Subcutaneous adipose tissue (tissue), 4 donors: ENCODE measurements around the gene TBCD. TPM values are rescaled to one million over a fixed set of nuclear protein-coding genes. Genes with fewer than 3 reads are reported as not detected.

Experiments used
- CTCF ChIP-seq: fragments of 450-650 bp; IDR thresholded peaks from one replicate; pipeline ENCODE4 v1.5.1; 2016; ENCODE audit warnings: low read depth, mild to moderate bottlenecking, control low read depth, antibody characterized with exemption, moderate library complexity
- total RNA-seq, 4 donors: library from RNA; depleted of rRNA; stranded (reverse); fragments of >200 nt; gene quantifications; one replicate each; pipeline ENCODE4 v1.1.0, GENCODE V29; 2016

Gene TBCD
- total RNA-seq, 4 donors from 2014 or later, result 36.5 to 103 (median 54.7) TPM

DNA sequence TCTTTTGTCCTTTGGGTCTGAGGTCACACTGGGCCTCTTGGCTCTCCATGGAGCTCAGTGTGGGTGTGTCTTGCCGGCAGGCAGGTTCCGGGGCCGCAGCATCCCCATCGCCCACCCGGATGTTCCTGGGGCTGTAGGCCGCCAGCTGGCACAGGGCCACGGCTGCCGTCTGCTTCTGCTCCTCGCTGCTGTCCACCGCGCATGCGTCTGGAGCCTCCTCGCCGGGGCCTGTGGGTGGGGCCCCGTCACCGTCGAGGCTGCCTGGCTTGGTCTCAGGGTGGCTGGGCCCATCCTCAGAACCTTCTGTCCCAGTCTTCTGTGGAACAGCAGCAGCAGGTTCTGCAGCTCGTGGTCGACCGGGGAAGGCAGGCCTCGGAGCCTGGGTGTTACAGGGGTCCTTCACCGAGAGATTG, 78.4 kb downstream of the TBCD start:
- no peak for TF ChIP-seq CTCF

- TF ChIP-seq CTCF, result no peak
Measured at GRCh38 chr17:82831041-82831817, 79.4 kb downstream of the TBCD start.

DNA sequence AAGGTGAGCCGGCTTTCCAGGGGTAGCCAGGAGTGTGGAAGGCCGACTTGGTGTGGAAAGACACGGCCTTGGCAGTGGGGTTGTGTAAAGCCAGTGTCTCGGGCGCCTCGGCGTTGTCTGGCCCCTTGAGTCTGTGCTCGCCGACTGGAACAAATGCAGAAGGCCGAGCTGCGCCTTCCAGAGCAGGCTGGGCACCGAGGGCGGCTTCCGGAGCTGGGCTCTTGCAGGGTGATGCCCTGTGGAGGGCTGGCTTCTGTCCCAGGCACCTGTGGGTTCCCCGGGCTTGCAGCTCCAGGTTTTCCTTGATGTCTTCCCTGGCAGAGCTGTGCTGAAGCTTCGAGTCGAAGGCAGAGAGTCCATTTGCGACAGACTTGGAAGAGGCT, 79.9 kb downstream of the TBCD start:
- no peak for TF ChIP-seq CTCF

- no peak for TF ChIP-seq CTCF
Measured at GRCh38 chr17:82832411-82832810, 80.5 kb downstream of the TBCD start.

DNA sequence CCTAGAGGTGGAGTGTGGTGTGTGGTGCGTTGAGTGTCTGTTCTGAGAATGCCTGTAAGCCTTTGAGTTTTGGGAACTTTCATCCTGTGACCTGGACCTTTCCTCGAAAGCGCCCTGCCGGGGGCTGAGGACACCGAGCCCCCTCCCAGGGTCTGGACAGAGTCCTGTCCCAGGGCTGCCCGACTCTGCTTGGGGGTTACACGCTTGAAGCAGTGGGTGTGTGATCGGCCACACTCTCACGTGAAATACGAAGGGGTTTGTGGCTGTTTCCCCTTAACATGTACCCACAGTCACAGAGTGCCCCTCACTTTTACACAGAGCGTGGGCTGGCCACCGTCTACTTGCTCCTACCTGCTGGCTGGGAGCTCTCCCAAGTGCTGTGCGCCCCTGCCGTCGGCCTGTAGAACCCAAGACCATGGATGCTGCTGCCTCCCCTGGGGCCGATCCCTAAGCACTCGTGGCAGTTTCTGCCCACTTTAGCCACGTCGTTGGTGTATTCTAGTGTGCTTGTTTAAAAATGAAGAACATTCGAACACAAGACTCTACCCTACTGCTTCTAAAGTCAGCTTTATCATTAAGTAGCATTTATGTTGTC, 81.1 kb downstream of the TBCD start:
- TF ChIP-seq CTCF, result no peak

DNA sequence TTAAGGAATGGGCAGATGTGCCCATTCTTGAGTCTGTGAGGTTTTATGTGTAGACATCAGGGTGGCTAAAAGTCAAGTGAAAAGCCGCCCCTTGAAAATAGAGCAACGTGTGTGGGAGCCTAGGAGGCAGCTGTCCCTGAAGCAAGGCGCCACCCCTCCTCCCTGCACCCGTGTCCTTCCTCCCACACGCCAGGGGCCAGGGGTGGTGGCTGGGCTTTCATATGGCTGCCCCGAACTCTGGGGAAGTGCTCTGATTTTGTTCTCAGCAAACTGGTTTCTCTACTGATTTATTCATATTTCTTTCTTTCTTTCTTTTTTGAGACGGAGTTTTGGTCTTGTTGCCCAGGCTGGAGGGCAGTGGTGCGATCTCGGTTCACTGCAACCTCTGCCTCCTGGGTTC, 83.3 kb downstream of the TBCD start:
- no peak for TF ChIP-seq CTCF

GRCh38 chr17:82835766-82836512, 84.1 kb downstream of the TBCD start:
- TF ChIP-seq CTCF, result no peak
